H1 (cell line): ENCODE data around the gene ELP1.

Experiments used
- CTCF ChIP-seq, 3 experiments: IDR thresholded peaks; 1 replicate in 2 of 3; 2 replicates in 1 of 3; pipeline versions ENCODE4 v1.5.1 to v1.6.1; 2011; ENCODE audit warnings: low read length in 3 of 3, mild to moderate bottlenecking in 3 of 3, inconsistent platforms in 2 of 3, low read depth in 1 of 3, moderate library complexity in 1 of 3; ENCODE audit not compliant: insufficient read depth in 1 of 3; ENCODE audit errors: control extremely low read depth in 1 of 3
- EGR1 ChIP-seq: IDR thresholded peaks from 2 replicates; pipeline ENCODE4 v1.6.1; 2011; ENCODE audit warnings: low read depth, low read length, borderline replicate concordance
- EP300 ChIP-seq, 2 experiments: IDR thresholded peaks; 1 replicate in 1 of 2; 2 replicates in 1 of 2; pipeline ENCODE4 v1.6.1; 2011 to 2012; ENCODE audit warnings: low read depth in 2 of 2, low read length in 2 of 2, mild to moderate bottlenecking in 2 of 2, borderline replicate concordance in 1 of 2, inconsistent platforms in 1 of 2, moderate library complexity in 1 of 2

- TF ChIP-seq EGR1 (no peak), EP300 (IDR thresholded peaks at IDR 0.05; ENCODE audit: borderline replicate concordance in 1 of 2, low read depth in 2 of 2, low read length in 2 of 2) (no peak), CTCF (IDR thresholded peaks at IDR 0.05; ENCODE audit: control extremely low read depth in 1 of 3, insufficient read depth in 1 of 3, low read depth in 1 of 3, low read length in 3 of 3) (no peak)
Measured at GRCh38 chr9:108834959-108835665, 98.8 kb downstream of the ELP1 start.
